Raji (cell line): Measurements from ENCODE around the gene NFIB.

Source experiments
- POLR2A ChIP-seq: IDR thresholded peaks from 2 replicates; pipeline ENCODE4 v1.6.1; 2011; ENCODE audit warnings: low read depth, low read length, control low read depth; ENCODE audit not compliant: insufficient read depth

The NFIB gene

GRCh38 chr9:14347406-14348122 is 33.6 kb upstream of the NFIB start:
- TF ChIP-seq POLR2A = no peak

GRCh38 chr9:14346811-14347405 is 33.0 kb upstream of the NFIB start:
- TF ChIP-seq POLR2A = no peak

GRCh38 chr9:14346231-14346791 is 32.4 kb upstream of the NFIB start:
- TF ChIP-seq POLR2A = no peak

- TF ChIP-seq POLR2A = no peak
Observed at GRCh38 chr9:14345354-14346230, 31.7 kb upstream of the NFIB start.

GRCh38 chr9:14344941-14345353 is 31.0 kb upstream of the NFIB start:
- no peak for TF ChIP-seq POLR2A

- no peak for TF ChIP-seq POLR2A
Observed at GRCh38 chr9:14344053-14344524, 30.1 kb upstream of the NFIB start.

- TF ChIP-seq POLR2A = no peak
Observed at GRCh38 chr9:14343261-14344031, 29.5 kb upstream of the NFIB start.

- TF ChIP-seq POLR2A = no peak
Observed at GRCh38 chr9:14342736-14343135, 28.8 kb upstream of the NFIB start.

- TF ChIP-seq POLR2A = no peak
Observed at GRCh38 chr9:14341437-14342122, 27.6 kb upstream of the NFIB start.

GRCh38 chr9:14340994-14341393 is 27.1 kb upstream of the NFIB start:
- TF ChIP-seq POLR2A = no peak

GRCh38 chr9:14340219-14340873 is 26.4 kb upstream of the NFIB start:
- TF ChIP-seq POLR2A = no peak

GRCh38 chr9:14339746-14340145 is 25.8 kb upstream of the NFIB start:
- no peak for TF ChIP-seq POLR2A

- TF ChIP-seq POLR2A = no peak
Observed at GRCh38 chr9:14337615-14338014, 23.7 kb upstream of the NFIB start.

GRCh38 chr9:14336244-14336643 is 22.3 kb upstream of the NFIB start:
- TF ChIP-seq POLR2A = no peak
